ENCODE results near the gene RPS24. TPM values are rescaled to one million over a fixed set of nuclear protein-coding genes. Genes with fewer than 3 reads are reported as not detected.

The RPS24 gene
- polyA plus RNA-seq, 1 donor = 3,272 TPM

- no peak for DNase-seq
Measured at GRCh38 chr10:78017856-78018255, 15.8 kb upstream of the RPS24 start.

GRCh38 chr10:78019264-78019663 is 14.4 kb upstream of the RPS24 start:
- no peak for DNase-seq

- no peak for DNase-seq
Measured at GRCh38 chr10:78021201-78021600, 12.5 kb upstream of the RPS24 start.

GRCh38 chr10:78023741-78024140 is 9.9 kb upstream of the RPS24 start:
- DNase-seq = no peak

- no peak for DNase-seq
Measured at GRCh38 chr10:78025685-78026364, 7.8 kb upstream of the RPS24 start.

- DNase-seq = no peak
Measured at GRCh38 chr10:78028438-78029268, 5.0 kb upstream of the RPS24 start.

- DNase-seq = peak; percentile 94
Measured at GRCh38 chr10:78029269-78030226, 4.1 kb upstream of the RPS24 start, which contains the start of gene POLR3A. TSS of gene POLR3A (minus strand) at chr10:78029515. CDS start at chr10:78029407, 108 bp downstream.

GRCh38 chr10:78033387-78033636 is 351 bp upstream of the RPS24 start:
- DNase-seq = no peak

GRCh38 chr10:78035025-78035424 is 1.4 kb downstream of the RPS24 start:
- DNase-seq = no peak

- DNase-seq = no peak
Measured at GRCh38 chr10:78035437-78035836, 1.8 kb downstream of the RPS24 start.

- no peak for DNase-seq
Measured at GRCh38 chr10:78035933-78036583, 2.4 kb downstream of the RPS24 start.

- no peak for DNase-seq
Measured at GRCh38 chr10:78038105-78038504, 4.4 kb downstream of the RPS24 start.

GRCh38 chr10:78038791-78039547 is 5.3 kb downstream of the RPS24 start:
- no peak for DNase-seq

GRCh38 chr10:78039743-78040142 is 6.1 kb downstream of the RPS24 start:
- no peak for DNase-seq

GRCh38 chr10:78041170-78042057 is 7.8 kb downstream of the RPS24 start:
- DNase-seq = no peak

- no peak for DNase-seq
Measured at GRCh38 chr10:78042058-78042751, 8.5 kb downstream of the RPS24 start.

- no peak for DNase-seq
Measured at GRCh38 chr10:78042752-78043104, 9.1 kb downstream of the RPS24 start.

- DNase-seq = no peak
Measured at GRCh38 chr10:78044179-78044578, 10.5 kb downstream of the RPS24 start.

GRCh38 chr10:78044699-78045098 is 11.0 kb downstream of the RPS24 start:
- DNase-seq = no peak

GRCh38 chr10:78045237-78045636 is 11.6 kb downstream of the RPS24 start:
- no peak for DNase-seq
